ENCODE results near the gene BABAM2.

The BABAM2 gene

DNA sequence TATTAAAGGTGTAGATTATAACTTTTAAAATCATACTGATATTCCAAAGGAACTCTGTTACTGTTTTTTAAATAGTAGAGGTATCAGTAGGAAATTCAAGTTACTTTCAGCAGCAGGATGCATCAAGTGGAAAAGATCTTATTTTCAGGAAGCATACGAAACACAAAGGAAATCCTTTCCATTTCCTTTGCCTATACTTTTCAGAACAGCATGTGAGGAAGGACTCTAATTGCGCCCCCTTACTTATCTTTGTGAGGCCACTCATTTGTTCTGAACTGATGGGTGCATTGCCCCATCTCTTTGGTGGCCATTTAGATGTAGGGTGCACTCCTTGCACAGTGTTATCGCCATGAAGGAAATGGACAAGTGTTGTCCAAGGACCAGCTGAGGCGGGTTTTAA lies 145.3 kb downstream of the BABAM2 start:
- no peak for DNase-seq

DNA sequence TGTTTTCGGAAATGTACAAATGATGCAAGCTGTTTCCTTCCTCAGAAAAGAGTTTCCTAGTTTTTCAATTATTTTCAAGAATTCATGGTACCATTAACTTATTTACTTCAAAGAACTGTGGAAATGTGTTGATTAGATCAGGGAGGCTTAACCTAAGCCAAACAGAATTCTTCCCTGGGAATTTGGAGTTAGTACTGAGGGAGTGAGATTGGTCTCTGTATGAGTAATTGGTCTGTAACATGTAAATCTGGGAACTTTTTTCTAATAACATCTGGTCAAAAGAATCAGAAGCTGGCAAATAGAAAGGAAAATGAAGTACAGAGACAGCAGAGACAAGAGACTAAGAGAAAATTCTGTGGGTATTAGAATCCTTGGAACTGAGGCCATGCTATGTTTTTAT lies 145.8 kb downstream of the BABAM2 start:
- no peak for DNase-seq

DNA sequence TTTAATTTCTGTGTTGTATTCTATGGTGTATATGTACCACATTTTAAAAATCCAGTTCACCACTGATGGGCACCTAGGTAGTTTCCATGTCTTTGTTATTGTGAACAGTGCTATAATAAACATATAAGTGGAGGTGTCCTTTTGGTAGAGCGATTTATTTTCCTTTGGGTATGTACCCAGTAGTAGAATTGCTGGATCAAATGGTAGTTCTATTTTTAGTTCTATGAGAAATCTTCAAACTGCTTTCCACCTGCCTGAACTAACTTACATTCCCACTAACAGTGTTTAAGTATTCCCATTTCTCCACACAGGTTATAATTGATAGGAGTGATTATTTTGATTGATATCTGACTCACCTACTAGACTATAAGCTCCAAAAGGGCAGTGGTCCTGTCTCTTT lies 148.2 kb downstream of the BABAM2 start:
- no peak for DNase-seq

DNA sequence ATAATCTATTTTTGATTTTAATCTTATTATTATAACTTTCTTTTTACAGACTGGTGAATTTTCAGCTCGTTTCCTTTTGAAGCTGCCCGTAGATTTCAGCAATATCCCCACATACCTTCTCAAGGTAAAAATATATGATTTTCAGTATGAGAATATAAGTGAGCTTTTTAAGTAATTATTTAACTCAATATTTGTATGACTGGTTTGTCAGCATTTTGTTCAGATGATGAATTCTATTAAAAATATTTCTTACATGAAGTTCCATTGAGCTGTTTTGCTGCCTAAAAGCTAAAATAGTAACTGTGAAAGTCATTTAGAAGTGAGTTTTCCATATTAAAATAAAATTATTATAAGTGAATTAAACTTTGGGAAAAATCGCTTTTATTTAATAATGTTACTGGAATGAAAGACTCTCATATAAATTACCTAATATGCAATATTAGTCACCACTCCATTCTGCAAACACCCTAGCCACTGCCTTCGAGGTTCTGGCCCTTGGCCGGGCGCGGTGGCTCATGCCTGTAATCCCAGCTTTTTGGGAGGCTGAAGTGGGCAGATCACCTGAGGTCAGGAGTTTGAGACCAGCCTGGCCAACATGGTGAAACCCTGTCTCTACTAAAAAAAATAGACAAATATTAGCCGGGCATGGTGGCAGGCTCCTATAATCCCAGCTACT lies 155.3 kb downstream of the BABAM2 start:
- no peak for DNase-seq

DNA sequence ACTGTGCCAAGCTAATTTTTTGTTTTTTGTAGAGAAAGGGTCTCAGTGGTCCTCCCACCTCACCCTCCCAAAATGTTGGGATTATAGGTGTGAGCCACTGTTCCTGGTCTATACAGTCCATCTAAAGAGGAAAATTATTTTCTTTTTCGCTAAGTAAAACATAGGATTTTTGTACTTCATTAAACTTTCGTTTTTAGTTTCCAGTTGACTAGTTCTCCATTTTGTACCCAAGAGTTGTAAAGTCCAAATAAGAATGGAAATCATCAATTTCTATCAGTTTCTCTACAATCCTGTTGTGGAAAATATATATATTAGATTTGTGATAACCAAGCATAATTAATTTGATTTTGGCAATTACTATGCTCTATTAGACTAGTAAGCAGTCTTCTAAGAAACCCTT lies 156.4 kb downstream of the BABAM2 start:
- no peak for DNase-seq

DNA sequence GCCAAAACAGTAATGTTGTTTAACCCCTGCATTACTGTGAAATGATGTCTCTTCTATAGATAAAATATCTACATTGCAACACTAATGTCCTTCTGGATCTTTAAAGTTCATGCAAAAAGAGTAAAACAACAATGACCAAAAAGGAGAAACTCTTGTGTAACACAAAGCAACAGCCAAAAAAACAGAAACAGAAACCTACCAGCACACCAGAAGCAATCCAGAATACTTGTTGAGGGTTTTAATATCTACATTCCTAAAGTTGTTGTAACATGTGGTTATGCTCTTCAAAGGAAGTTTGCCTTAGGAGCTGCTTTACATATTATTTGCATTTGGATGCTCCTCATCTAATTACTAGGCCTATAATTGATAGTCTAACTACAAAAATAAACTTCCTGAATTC lies 157.2 kb downstream of the BABAM2 start:
- no peak for DNase-seq

DNA sequence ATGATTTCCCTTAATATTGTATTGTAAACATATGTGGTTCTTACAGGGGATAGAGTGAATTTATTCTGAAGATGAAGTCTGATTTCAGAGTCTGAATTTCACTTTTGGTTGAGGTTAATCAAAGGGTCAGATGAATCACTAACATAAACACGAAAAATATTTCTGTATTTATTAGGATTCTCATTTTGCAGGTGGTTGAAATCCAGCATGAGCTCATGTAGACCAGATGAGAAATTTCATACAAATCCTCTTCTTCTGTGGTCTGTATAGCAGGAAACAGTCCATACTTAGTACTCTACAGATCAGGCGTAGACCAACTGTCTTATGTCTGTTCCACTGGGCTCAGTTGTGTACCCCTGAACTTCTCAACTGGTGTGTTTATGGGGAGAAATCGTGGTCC lies 157.8 kb downstream of the BABAM2 start:
- DNase-seq = no peak

DNA sequence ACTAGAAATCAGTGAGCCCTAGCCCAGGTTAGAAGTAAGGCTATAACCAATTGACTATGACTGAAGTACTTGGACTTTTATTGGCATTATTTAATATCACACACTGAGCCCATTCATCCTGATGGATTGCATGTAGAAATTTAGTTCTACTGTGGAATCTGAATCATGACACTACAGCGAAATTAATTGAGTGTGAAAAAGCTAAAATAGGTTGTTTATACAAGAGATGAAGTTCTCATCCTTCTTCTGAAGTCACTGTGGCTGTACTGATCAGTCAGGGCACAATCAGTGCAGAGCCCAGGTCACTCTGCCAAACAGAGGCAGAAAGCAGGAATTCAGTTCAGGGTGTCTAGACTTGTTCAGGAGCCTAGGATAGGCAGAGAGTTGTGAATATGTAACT lies 158.9 kb downstream of the BABAM2 start:
- DNase-seq = no peak

DNA sequence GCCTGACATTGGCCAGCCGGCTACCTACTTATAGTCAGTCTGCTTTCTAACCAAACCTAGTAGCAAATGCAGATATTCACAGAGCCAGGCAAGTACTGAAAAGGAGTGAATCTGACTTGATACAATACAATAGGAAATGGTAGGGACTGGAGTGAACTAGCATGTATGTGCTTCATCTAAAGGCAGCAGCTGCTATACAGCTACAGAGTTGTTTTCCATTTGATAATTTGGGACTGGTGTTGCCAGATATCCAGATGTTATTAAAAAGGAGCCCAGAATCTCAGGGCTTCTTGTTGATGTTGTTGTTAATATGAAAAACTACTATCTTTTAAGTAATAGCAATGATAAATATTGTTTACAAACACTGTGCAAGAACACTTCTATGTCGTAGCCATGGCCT lies 159.4 kb downstream of the BABAM2 start:
- DNase-seq = no peak

DNA sequence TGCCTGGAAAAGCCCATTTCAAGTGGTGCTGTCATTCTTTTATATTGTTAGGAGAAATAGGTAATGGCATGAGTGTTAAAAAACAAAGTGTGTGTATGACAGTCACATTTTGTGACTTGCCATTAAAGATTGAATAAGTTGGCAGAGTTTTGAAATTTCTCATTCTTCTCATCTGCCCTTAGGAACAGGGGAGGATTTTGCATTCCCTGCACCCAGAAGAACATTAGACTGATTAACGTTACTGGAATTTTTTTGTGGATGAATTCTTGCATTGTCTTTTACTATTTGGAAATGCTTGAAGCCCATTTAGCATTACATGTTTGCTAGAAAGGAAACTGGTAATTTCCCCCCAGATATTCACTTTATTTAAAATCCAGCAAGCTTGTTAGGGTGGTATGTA lies 162.2 kb downstream of the BABAM2 start:
- no peak for DNase-seq

DNA sequence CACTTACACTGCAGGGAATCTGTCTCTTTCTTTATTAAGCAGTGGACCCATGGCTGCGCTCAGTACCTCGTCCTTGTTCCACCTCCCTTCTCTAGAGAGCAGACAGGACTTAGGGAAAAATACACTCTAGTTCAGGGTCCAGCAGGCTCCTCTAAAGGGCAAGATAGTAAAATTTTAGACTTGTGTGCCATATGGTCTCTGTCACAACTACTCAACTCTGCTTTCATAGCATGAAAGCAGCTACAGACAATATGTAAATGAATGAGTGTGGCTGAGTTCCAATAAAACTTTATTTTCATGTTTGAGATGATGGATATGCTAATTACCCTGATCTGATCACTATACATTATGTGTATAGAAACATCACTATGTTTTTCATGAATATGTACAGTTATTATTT lies 163.1 kb downstream of the BABAM2 start:
- no peak for DNase-seq

DNA sequence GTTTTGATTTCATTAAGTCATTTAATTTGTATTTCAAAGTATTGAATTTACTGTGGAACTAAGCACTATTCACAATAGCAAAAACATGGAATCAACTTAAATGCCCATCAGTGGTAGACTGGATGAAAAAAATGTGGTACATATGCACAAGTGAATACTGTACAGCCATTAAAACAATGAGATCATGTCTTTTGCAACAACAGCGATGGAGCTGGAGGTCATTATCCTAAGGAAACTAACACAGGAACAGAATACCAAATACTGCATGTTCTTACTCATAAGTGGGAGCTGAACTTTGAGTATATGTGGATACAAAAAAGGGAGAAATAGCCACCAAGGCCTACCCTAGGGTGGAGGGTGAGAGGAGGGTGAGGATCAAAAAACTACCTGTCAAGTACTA lies 164.4 kb downstream of the BABAM2 start:
- no peak for DNase-seq

DNA sequence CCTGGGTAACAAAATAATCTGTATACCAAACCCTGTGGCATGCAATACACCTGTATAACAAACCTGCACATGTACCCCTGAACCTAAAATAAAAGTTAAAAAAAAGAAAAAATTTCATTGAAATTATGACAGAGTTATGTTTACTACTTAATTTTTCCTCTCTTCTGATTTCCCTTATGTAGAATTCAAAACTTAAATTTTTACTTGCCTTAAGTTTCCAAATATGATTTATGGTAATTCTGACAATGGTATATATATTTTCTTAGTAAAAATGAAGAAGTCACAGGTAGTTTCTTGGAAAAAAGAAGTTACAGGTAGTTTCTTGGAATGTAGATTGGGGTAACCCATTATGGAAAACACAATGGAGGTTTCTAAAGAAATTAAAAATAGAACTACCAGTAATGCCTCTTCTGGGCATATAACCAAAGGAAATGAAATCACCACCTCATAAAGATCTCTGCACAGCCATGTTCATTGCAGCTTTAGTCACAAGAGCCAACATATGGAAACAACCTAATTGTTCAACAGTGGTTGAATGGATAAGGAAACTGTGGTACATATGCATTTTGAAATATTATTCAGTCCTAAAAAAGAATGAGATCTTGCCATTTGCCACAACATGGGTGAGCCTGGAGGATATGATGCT lies 164.9 kb downstream of the BABAM2 start:
- no peak for DNase-seq

DNA sequence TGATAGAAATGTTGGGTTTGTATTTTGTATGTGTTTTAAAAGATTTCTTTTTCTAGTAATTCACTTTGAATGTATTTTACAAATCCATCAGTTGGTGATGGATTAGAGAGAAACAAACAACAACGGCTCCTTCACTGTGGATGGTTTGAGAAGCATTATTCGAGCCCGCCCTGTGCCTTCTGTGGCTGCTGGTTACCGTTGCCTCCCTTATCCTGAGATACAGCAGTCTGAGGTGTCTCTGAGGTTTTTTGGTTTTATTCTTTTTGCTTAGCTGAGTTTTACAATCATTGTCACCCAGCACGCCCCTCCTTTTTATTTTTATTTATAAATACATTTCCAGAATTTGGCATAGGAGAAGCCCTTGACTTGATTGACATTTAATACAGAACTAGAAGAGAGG lies 168.3 kb downstream of the BABAM2 start:
- DNase-seq = no peak

DNA sequence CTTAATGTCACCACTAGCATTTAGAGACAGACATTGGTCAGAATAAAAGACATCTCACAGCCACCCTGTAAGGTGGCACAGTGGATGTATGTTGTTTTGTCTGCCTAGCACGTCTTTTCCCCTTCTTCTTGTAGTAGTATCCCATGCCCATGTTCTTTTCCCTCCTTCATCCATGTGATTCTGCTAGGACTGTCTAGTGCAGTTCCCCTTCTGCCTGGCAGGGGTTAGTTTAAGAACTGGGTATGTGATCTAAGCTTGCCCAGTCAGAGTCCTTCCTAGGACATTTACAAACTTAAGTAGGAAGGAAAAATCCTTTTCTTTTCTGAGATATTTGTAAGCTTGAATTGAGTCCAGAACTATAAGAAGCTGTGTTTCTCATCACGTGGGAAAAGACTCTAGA lies 172.3 kb downstream of the BABAM2 start:
- no peak for DNase-seq

DNA sequence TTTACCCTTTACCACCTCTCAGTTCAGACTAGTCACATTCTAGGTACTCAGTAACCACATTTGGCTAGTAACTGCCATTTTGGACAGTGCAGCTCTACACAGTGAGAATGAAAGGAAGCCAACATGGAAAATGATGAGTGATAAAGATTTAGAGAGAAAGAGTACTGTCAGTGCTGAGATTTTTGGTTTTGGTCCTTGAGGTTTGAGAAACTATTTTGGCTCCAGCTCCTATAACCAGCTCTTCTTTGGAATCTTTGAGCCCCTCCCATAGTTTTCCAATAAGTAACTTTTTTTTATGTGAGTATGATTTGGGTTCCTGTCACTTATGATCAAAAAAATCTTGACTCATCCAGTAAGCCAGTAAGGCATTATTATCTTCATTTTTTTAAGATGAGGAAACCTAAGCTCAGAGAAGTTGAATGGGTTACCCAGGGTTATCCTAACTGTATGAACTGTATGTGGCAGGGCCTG lies 173.0 kb downstream of the BABAM2 start:
- no peak for DNase-seq

DNA sequence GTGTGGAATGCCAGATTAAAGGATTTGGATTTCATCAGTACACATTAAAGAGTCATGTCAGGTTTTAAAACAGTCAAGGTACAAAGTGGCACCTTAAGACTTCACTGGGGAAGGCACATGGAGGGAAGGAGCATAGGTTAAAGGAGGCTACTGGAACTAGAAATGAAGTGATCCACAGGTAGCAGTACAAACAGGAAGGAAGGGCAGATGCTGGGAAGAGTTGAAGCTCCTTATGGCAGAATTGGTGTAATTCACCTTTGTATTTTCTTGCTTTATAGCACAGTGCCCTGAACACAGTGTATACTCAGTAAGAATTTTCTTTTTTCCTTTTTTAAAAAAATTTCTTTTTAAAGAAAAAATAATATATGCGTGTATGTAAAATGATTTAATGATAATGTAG lies 177.1 kb downstream of the BABAM2 start:
- DNase-seq = no peak

DNA sequence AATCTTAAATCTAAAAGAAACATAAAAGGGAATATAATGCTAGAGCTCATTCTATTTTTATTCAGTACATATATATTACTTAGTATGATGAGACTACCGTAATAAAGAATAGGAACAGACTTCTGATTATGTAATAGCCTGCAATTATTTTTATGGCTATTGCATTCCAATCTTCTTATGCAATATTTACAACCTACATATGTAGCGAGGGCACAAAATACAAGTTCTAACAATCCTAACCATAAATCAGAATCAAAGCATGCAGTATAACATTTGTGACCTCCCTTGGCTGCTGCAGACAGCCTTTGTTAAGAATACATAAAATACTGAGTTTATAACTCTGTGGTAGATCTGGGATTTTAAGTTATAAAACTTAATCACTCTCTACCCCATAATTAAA lies 177.6 kb downstream of the BABAM2 start:
- no peak for DNase-seq

DNA sequence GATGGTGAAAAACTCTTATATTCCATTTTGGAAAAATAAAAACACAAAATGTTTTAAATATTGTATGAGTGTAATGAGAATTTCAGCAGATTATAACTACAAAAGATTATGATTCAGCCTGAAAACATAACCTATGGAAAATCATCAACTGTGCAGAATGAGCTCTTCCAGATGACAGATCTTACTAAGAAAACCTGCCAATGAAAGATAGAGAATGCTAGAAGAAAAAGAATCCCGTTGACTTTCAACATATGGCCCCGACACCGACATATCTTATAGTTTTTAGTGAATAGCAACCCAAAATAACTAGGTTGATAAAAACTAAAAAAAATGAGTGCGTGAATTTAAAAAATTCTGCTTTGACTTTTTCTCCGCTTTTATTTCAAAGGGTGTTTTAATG lies 178.0 kb downstream of the BABAM2 start:
- no peak for DNase-seq

DNA sequence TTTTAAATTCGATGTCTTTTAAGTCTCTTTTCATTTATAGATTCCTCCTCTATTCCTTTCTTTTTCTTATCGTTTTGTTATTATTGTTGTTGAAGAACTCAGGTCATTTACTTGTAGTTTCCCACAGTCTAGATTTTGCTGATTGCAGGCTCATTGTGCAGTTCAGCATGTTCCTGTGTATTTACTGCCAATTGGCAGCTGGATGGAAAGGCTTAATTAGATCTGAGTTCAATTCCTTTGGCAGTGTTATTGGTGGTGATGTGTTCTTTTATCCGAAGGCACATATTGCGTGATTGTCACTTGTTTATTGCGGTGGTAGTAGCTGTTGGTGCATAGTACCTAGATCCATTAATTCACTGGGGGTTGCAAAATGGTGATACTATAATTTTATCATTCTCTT lies 180.7 kb downstream of the BABAM2 start:
- no peak for DNase-seq

DNA sequence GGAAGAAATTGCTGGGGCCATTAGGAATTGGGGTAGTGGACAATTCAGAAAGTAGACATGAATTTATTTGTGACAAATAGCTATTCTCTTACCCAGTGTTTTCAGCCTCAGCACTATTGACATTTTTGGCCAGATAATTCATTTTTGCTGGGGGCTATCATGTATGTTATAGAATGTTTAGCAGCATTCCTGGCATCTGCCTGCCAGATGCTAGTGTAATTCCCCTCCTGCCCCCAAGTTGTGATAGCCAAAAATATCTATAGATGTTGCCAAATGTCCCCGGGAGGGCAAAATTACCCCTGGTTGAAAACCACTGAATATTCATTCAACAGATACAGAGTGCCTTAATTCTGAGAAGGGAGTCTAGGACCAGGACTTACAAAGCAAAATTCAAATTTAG lies 183.6 kb downstream of the BABAM2 start:
- no peak for DNase-seq

DNA sequence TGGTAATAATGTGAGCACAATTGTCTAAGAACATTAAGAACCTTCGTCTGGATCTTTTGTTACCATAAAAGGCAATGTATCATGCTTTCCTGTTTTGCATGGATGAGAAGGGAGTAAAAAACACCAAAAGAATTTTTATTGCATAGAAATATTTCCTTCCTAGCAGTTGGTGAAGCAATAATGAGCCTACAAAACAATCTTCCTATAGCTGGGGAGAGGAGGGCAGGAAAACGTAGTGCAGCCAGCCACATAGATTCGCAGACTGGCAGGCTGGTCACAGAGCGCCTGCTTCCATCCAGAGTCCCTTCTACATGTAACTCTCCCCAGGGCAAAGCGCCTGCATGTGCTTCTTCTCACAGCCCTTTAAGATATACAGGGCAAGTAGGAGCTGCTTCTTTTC lies 190.4 kb downstream of the BABAM2 start:
- no peak for DNase-seq

DNA sequence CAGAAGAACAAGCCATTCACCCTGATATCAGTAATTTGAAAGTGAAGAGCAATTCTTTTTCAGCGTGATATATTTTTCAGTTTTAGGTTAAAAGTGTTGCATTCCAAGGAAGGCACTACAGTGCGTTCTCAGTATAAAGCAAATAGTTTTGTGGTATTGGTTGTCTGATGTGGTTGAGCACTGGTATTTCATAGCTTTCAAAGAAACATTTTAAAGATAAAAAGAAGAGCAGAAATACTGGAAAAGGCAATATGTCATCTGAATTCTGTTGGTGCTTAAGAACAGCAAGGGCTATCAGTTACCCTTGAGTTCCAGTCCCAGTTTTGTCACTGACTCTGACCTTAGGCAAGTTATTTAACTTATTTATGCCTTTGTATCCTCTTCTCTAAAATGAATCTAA lies 191.6 kb downstream of the BABAM2 start:
- DNase-seq = no peak

DNA sequence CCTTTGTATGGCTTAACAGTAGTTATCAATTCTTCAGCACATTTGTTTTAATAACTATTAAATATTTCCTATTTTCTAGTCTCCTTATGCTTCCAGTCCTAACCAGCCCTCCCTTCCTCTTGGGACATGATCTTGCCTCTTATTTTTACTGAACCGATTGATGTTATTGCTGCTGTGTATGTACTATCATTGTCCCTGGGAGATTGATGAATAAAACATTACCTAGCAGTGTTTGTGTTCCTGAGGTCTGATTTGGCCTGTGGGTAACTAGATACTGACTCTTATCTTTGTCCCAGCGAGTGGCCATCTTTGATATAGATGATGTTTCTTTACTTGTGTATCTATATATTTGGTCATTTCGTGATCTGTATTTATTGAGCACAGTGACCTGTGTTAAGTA lies 192.9 kb downstream of the BABAM2 start:
- no peak for DNase-seq

DNA sequence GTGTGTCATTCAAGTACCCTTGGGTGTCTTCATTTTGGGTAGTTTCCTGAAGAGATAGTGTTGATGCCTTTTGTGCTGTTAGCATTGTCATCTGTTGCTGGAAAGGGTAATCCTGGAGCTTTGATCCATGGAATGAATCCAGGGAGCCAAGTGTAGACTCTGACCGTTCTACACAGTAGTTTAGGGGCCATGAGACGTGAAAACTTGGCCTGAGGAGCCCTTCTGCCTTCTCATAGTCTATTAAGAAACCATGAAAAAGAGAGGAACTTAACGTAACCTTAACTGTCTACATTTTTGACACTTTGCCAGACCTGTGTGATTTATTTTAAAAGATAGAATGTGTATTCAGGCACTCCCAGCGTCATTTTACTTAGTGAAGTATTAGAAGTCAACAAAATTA lies 194.0 kb downstream of the BABAM2 start:
- no peak for DNase-seq
